Ecto neural progenitor cell (in vitro differentiated cells): ENCODE measurements around the gene SMYD3.

ENCODE experiments used
- DNase-seq: peaks from one replicate; pipeline ENCODE4 v3.0.0-alpha.2; 2018; ENCODE audit warnings: low spot score

SMYD3 gene

DNA sequence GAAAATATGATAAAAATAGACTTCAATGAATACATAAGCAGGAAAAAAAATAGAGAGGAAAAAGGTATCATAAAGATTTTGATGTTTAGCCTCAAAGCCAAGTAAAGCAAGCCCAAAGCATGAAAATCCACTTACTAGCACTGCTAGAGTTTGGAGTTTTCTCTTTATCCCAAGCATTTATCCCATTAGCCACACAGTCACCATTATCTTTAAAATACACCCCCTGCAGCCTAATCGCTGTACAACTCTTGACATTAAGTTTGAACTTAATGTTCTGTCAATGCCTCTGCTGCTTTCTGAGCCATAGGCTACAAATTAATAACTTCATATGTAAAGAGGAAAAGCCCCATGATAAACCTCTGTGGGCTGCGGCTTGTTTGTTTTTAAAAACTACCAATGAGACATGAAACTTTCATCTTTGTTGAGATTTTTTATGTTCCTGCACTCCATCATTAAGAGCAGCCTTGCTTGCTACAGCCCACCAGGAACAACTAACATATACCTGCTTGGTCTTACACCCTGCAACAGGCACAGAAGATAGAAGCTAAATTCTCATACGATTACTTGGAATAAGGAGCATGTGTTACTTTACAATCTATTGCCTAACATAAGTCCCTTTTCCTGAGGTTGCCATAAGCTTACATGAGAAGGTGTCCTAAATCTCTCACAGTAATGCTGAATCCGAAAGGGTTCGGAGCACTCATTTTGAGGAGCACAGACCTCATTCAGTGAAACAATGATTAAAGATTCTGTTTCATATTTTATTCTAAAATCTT is 202.4 kb downstream of the SMYD3 start:
- DNase-seq, result no peak

DNA sequence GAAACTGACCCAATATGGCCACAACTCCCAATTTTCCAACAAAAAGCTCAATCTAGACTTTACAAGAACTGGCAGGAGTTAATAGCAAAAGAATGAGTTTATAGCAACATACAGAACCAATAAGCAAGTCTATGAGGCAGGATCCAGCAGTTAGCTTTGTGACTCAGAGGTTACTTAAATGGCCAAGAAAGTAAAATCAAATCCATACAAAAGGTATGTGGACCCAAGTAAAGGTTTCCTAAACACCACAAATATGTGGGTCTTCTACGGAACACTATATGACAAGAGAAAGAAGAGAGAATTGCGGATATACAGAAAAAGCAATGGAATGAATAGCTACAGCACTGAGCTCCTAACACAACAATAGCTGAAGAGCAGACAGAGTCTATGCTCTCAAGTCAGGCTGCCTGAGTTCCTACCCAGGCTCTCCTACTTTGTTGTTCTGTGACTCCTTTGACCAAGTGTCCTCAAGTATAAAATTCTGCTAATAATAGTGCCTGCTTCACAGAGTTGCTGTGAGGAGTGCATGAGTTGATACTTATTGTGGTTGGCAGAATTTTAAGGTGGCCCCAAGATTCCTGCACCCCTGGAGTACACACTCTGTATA is 204.3 kb downstream of the SMYD3 start:
- DNase-seq, result no peak

DNA sequence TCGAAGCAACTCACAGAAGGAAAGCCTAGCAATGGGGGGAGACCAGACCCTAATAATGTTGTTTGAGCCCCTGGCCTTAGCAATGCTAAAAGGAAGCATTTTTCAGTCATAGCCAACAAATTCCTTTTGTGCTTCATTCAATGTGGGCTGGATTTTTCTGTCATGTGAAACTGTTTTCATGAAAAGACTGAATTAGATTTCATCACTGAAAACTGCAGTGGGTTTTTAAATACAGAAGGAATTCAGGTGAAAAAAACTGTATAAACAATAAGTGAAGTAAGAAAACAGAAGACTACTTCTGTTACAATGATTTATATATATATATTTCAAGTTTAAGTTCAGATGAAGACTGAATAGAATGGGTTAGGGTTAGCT is 204.8 kb downstream of the SMYD3 start:
- DNase-seq, result no peak

DNA sequence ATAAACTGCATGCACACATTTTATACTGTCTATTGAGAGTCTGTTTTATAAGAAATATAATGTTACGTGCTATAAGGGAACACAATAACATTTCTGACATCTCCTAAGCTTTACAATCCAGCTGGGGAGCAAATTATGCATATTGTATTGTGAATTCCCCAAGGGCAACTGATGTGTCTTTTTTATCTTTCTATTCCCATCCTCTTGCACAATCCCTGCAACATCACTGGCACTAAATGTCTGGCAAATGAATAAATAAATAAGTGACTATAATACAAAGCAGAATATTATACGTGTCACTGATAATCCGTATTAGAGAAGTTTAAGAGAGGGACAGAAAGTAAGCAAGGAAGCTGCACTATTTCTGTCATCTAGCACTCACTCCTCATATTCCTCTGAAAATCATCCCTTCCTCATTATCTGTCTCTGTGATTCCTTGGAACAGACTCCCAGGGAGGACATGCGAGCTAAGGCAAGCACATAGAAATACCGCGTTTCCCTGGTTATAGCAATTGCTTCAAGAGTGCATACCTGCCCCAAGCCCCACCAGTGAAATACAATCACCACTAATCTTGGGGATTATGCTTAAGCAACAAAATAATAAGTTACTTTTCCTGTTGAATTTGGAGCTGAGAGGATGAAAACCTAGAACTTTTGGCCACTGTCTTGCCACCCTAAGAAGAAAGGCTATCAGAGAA is 205.4 kb downstream of the SMYD3 start:
- DNase-seq, result no peak

DNA sequence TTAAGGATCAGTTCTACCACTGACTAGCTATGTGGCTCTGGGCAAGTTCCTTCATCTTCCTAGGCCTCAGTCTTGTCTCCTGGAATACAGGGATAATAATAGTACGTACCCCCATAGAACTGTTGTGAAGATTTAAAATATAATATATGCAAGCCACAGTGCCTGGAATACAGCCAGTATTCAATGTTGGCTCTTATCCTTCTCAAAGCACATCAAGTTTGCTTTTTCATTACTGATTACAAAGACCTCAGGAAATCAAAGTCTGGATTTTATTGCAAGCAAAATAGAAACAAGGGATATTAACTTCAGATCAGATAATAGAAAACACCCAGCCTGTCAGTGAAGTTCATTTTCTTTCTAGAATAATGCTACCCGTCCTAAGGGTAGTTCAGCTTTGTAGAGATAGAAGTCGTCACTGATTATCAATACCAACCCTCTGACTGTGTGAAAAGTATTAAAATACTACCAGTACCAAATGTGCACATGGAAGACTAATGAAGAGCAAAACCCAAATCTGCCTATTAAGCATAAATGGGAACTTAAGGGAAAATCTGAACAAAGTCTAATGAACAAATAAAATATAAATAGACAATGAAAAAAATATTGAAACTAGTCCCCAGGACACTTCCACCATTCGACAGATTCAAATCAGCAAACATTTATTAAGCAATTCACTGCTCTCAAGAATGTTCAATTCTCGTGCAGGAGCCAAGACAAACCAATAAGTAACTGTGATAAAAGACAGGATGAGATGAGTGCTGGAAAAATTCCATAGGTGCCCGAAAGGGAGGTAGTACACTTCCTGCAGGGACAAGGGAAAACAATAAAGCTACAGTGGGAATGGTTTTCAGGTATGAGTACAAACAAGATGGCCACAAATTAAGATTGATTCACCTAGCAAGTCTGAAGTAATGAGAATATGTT is 206.2 kb downstream of the SMYD3 start:
- no peak for DNase-seq

- no peak for DNase-seq
Measured at GRCh38 chr1:246297279-246298265, 209.5 kb downstream of the SMYD3 start.

DNA sequence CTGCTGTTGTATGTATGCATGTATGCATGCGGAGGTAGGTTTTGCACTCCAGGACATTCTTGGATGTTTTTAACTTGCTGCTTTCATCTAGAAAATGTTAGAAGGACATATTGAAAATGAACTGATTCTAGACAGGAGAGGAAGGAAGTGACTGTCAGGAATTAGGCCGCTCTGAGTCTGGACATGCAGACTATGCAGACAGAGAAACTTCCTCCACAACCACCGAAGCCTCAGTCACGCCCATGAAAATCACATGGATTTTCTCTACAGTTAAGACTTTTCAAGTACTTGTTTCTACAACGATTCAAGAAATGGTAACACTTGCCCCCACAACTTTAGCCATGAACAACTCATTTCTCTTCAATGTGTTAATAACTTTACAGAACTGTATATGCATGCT is 211.1 kb downstream of the SMYD3 start:
- no peak for DNase-seq

DNA sequence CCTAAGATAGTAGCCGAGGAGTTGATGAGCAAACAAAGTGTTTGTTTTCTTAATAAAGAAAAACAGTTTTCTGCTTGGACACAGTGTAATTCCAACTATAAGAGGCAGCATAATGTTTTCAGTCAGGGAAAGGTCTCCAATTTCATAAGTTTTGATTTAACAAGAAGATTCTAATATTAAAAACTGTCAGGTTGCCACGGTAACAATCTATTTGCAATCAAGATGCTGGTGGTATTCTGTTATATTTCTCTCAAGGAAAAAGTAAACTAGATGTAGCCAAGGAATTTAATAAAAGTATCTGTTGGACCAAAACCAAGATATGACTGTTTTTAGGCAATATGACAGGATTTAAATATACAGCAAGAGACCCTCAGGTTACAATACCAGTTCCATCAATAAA is 211.7 kb downstream of the SMYD3 start:
- DNase-seq, result no peak

- no peak for DNase-seq
Measured at GRCh38 chr1:246294263-246294662, 212.8 kb downstream of the SMYD3 start.

DNA sequence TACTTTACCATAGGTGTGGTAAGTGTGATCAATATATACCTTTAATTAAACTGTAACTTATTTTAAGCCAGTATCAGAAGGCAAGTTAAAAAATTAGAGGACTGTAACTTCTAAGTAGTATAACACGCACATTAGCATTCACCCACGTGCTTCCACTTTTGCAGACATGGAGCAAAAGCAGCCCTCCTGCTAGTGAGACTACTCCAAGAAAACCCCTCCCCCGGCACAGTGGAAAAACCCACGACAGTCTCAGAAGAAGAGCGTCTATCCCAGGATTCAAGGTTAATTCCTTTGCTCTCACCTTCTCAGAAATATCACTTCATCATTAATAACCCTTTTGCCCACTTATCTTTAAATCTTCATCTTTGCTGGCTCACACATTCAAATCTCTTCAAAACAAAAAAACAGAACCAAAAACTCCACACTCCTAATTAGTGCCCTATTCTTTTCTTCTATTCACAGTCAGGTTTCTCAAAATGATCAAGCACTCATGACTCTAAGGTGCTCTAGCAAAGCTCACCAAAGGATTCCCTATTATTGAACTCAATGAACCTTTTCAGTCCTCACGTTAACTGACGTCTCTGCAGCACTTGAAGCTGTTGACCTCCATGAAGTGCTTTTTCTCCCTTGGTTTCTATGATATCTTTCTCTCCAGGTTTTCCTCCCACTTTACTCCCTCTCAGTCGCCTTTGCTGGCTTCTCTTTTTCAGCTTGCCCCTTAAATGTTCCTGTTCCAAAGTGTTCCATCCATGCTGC is 213.5 kb downstream of the SMYD3 start:
- no peak for DNase-seq

DNA sequence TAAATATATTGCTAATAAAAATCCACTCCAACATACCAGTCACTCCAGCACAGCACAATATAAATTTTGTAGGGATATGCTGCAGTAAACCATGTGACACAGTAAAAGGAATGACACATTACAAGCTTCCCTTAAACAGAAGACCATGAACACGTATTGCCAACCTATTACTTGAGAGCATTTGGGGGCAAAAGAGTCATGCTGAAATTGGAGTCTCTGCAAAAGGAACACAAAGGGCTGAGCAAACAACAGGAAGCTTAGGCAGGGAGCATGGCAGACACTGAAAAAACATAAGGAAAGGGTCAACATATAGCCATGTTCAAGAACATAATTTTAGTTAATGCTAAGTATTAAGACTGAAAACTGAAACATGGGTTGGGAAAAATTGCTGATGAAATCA is 214.5 kb downstream of the SMYD3 start:
- no peak for DNase-seq

DNA sequence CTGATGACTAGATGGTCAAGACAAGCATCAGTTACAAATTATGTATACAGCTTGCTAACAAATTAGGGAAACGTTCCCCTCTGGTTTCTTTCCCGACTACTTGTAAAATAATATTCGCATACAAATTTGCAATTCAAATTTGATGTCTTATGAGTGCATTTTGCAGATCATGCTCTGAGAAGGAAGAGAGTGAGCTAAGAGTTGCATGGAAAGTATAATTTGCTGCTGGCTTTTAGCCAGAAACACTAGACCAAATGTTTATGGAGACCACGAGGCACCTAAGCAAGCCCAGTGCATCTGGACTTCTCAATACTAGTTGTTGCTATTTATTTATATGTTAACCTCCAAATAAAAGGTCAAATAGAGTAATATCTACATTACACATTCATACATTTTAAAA is 216.0 kb downstream of the SMYD3 start:
- DNase-seq, result no peak

DNA sequence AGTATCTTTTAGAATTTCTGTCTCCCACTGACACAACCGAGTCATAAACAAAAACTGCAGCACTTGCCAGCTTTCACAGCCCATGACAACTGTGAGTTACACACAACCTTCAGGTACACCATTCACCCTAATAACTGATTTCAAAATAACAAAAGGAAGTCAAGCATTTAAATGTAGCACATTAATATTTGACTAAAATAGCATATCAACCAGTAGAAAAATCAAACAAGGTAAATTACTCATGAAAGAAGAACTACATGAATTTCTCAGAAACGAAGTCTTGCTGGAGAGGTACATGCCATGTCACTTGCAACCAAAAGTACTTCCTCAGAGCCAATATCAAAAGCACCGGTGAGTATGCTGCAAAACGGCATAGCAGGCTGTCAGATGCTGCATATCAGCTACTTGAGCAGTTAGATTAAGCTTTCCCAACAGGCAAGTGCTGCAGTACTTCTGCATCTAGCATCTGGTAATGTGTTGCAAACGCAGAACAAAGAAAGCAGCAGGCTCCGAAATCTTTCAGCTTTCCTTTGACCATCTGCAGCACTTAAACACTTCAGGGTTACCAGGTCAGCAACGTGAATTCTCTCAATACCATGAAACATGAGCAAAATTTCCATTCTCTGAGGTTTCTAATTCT is 223.2 kb downstream of the SMYD3 start:
- DNase-seq, result no peak

GRCh38 chr1:246281639-246282038 is 225.4 kb downstream of the SMYD3 start:
- DNase-seq, result no peak

DNA sequence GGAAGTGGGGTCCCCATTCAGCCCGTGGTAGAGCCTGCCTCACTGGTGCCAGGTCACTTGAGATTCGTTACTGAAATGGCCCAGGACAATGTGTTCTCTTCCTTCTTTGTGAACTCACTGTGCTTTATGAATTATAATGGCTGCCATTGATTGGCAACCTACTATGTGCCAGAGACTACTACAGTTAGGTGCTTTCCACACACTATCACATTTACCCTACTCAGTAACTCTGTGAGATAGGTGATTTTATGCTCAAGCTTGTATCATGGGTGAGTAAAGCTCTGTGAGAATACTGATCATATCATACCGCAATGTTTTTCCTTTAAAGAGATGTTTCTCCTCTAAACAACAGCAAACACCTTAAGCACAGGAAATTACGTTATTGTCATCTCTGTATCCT is 225.9 kb downstream of the SMYD3 start:
- no peak for DNase-seq

GRCh38 chr1:246280551-246280950 is 226.5 kb downstream of the SMYD3 start:
- DNase-seq, result no peak

DNA sequence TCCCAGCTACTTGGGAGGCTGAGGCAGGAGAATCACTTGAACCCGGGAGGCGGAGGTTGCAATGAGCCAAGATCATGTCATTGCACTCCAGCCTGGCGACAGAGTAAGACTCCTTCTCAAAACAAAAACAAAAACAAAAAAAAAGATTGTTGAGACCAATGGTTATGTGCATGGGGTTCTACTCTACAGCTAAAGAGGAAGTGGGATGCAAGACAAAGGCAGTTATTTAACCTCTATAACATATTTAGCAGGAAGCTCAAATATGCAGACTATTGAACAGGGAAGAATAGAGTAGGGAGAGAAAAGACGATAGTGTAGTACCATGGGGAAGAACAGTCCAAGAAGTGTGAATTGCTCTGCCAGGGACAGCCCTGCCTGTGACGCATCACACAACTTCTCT is 227.7 kb downstream of the SMYD3 start:
- DNase-seq, result no peak

DNA sequence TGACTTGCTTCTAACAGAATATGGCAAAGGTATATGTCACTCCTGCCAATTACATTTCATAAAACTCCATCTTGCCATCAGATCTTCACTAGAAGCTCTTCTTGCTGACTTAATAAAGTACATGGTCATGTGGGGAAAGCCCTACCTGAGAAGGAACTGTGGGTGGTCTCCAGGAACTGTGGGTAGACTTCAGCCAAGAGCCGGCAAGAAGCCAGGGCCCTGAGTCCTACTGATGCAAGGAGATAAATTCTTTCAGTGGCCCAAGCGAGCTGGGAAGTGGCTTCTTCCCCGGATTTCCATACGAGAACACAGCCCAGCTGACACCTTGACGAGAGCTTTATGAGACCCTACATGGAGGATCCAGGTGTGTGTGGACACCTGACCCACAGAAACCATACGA is 228.7 kb downstream of the SMYD3 start:
- no peak for DNase-seq

GRCh38 chr1:246275036-246275435 is 232.0 kb downstream of the SMYD3 start:
- no peak for DNase-seq

DNA sequence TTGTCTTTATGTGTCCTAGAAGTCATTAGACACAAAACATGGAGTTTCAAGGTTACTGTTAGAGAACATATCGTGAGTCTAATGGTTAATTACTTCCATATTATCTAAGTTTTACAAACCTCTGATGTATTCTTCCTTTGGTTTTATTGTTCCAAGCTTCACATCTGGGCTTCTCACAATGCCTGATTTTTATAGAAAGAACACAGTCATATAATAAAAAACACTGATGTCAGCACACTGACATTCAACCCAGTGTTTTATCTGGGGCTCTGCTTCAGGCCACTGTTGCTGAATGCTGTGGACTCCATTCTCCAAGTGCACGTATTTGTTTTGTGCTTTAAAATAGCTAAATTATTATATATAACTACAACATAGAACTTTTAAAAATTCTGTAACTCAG is 232.9 kb downstream of the SMYD3 start:
- no peak for DNase-seq
